GM18520 (cell line): ENCODE data around the gene TNMD.
A peak's percentile ranks its signal among the peaks of the same experiment; 100 is the strongest.
"Not testable (repeated sequence)": the region's sequence is repeated elsewhere in the genome, so short reads cannot be mapped to it uniquely, and the experiment has no call there.

Experiments used
- ATAC-seq: cut with Tn5 transposase; IDR thresholded peaks from one replicate; pipeline ENCODE4 v1.9.1; 2021; ENCODE audit not compliant: unreplicated experiment

Gene TNMD

DNA sequence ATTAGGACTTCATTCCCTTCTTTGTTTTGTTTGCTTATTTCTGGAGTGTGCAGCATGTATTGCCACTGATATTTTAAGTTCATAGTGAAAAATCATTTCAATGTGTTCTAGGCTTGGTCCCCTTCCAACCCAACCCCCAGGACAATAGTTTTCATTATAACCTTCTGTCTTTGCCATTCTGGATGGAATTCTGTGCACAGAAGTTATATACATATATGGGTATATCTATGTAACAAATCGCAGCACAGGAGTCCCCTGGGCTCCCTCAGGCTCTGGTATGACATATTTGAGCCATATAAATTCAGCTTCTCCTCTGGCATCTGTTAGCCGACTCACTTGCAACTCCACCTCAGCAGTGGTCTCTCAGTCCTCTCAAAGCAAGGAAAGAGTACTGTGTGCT is at the start of gene TNMD:
Gene TNMD (plus strand): TSS at position 326 of the 400 bp plus-strand sequence. CDS start 83 bp downstream, outside the sequence.
- no peak for ATAC-seq

- ATAC-seq, result not testable (repeated sequence)
These were observed 19.2 kb upstream of the TNMD start for GRCh38 chrX:100565534-100565933.

DNA sequence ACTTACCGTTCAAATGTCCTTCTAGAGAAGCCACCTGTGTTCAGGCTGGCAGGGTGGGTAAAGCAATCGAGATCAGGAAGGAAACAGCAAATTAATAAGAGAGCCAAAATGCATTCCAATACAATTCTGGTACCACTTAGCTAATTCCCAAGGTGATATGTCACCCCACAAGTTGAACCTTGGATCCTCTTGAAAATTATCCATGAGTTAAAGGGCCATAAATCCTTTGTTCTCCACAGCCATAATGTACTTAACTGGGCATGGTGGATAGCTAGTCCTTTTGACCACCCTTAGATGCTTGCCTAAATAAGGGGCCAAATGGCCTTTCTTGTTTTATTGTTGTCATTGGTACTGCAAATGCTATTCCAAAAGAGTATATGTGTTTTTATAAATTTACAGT is 2.0 kb downstream of the TNMD start:
- ATAC-seq, result no peak

DNA sequence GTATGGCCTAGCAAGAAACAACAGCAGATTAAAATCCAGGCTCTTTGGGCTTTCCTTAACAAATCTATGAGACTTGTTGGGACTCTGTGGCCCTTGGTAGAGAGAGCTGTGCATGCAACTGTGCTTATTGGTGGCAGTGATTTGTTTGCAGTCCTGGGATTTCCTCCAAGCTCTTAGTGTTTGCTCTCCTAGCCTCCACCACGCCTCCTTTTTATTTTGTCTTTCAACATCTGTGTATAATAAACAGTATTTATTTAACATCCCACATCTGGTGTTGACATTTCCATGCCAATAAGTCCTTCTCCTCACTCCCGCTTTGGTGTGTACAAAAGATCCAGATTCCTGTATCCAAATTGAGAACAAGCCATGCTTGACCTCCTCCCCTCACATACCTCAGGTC is 3.1 kb downstream of the TNMD start:
- ATAC-seq, result no peak

GRCh38 chrX:100591256-100592051 is 6.7 kb downstream of the TNMD start:
- no peak for ATAC-seq

DNA sequence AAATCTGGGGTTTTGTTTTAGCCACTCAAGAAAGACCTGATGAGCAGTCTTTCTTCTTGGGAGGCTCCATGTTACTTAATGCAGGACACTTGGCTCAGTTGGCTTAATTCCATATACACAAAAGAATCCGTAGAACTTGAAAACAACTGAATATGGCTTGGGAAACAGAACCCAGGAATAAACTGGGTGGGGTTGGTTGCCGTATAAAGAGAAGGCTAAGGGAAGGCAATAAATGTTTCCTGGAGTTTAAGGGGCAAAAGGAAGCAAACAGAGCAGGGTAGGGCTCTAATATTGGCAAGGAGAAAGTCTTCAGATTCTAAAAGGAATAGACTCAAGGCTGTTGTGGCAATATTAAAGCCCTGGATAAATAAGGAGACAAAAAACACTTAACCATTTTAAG is 8.4 kb downstream of the TNMD start:
- ATAC-seq, result no peak

- ATAC-seq, result no peak
These were observed 8.8 kb downstream of the TNMD start for GRCh38 chrX:100593581-100593980.

DNA sequence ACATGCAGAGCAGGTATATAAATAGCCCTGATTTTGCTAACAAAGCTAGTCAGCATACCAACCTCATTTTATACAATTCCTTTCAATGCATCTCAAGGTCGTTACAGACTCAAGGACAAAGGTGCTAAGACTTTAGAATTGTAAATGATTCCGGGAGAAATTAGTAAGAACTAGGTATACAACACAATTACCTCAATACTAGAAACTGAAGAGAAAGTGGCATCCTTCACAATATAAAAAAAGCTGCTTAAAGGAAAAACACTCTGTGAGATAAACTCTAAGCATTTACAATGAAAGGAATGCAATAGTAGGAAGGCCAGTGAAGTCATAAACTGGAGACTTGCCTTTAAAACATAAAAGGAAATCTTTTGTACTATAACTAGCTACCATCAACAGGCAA is 11.9 kb downstream of the TNMD start:
- no peak for ATAC-seq

DNA sequence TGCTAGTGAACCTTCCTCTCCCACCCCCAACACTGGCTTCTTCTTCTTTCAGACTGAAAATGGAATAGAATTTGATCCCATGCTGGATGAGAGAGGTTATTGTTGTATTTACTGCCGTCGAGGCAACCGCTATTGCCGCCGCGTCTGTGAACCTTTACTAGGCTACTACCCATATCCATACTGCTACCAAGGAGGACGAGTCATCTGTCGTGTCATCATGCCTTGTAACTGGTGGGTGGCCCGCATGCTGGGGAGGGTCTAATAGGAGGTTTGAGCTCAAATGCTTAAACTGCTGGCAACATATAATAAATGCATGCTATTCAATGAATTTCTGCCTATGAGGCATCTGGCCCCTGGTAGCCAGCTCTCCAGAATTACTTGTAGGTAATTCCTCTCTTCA is 14.7 kb downstream of the TNMD start:
- ATAC-seq, result no peak

GRCh38 chrX:100600340-100600739 is 15.6 kb downstream of the TNMD start:
- ATAC-seq, result no peak

DNA sequence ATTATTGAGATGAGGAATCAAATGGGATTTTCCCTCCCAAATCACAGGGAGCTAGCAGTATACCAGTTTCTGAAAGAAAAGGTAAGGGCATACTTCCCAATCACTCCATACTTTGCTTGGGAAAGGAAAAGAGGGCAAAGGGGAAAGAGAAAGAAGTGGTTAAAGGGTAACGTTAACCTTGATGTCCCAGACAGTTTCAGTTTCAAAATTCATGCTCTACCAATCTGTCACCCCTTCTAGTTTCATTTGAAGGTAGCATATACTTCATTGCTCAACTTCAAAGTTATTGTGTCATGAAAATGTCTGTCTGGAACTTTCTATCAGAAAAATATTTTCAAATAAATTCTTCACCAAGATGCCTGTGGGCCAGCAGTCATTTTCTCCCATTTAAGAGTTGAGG is 16.0 kb downstream of the TNMD start:
- peak; percentile 80 for ATAC-seq

DNA sequence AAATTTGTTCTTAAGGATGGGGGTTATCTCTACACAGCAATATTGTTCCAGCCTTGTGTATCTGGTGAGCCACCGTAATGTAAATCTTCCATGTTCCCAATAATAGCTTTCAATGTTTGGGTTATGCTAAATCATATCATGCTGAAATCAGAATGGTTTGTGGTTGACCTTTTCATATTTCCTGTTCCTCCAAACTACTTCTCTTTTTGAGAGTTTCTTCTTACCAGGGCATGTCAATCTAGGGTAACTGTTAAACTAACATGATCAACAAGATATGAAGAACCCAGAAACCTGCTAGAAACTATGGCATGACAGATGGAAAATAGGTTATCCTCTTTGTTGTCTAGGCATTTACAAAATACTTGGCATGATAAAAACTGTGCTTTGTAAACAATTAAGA is 22.0 kb downstream of the TNMD start:
- no peak for ATAC-seq

DNA sequence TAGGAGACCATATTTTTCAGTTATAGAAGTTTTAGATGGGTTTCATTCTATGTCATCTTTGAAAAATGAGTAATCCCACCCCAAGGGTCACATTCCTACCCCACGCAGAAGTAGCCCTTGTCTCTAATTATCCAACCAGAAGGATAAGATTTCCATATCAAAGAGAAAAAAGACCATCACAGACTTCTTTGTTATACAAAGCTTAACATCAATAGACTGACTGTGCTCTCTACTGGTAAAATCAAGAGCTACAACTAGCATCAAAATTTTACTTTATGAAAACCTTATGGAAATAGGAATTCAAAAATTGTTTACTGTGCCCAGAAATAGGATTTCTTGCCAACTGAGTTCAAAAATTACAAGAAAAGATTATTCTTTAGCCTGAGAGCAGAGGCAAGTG is 24.9 kb downstream of the TNMD start:
- ATAC-seq, result no peak

GRCh38 chrX:100611951-100612350 is 27.2 kb downstream of the TNMD start:
- ATAC-seq, result no peak

DNA sequence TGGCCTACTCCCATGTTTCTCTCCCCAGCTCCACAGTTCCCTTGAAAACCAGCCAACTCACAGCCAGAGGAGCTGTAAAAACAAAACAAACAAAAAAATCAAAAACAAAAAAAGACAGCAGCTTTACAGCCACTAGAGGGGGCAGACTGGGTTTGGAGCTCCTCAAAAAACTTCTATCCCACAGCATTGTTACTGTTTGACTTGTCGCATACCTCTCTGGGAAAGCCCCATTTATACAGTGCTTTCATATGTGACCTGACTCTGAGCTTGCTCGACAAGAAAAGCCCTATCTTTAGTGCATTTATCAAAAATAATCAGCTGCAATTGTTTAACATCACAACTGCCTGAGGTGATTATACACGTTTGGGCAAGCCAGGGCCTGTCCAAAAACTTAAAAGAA is 30.3 kb downstream of the TNMD start:
- peak; percentile 99 for ATAC-seq

- ATAC-seq, result no peak
These were observed 38.3 kb downstream of the TNMD start for GRCh38 chrX:100623001-100623400.

GRCh38 chrX:100625985-100626491 is 41.3 kb downstream of the TNMD start:
- ATAC-seq, result peak; percentile 82

DNA sequence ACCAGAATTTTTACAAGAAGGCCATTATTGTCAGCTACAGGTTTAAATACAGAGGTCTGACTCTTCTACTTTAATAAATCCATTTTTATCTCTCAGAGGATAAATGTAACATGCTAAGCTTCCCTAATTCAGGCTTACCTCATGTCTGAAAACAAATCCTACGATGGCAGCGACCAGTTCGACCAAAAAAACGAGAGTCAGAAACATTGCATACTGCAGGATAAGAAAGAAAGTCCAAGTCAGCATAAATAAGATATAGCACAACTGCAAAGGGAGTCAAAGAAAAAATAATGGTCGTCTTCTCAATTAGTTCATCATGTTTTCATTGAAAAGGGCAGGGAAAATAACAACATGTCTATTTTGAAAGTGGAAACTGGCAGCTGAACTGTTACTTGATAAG is 50.3 kb downstream of the TNMD start:
- no peak for ATAC-seq

DNA sequence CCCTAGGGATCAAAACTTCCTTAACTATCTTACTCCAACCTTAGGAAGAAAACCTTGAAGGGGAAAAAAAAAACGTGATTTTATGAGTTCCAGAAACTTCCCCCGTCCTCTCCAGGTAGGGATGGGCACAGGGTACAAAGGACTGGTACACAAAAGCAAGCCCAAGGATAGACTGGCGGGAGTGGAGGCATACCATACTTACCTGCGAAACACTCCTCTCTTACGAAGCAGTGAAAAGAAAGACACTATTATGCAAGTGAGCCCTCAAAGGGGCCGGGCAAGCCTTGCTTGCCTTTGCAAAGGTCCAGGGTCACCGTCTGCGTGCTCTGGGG is 51.2 kb downstream of the TNMD start:
- ATAC-seq, result no peak

DNA sequence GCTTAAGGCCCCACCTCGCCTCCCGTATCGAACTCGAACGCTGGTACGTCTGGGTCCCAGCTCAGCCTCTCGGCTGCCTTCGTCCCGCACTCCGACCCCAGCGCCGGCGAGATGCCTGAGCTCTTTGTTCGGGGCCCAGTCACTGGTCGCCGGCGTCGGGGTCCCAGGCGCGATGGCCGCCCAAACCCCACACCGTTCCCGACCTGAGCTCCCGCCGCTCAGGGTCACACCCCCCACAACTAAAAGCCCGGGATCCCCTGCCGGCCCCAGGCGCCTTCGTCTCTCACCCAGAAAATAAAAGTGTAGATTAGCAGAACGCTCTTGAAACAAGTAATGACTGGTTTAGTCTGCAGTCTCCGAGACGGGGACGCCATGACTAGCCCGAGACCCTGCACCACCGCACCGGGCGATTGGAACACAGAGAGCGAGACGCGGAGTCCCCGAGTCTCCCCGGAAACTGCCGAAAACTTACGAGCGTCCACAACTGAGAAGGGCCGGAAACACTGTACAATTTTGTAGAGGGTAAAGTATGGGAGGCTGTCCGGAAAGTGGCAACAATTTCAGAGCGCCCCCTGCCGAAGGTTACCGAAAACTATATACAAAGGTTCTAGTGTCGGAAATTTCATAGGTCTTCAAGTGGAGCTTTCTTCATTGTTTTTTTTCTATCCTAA is 51.7 kb downstream of the TNMD start, which contains the start of gene TSPAN6:
Gene TSPAN6 (minus strand): TSS at position 486 of the 671 bp plus-strand sequence. CDS start 112 bp downstream, at position 374.
- peak; percentile 82 for ATAC-seq

- no peak for ATAC-seq
These were observed 57.6 kb downstream of the TNMD start for GRCh38 chrX:100642290-100642689.

DNA sequence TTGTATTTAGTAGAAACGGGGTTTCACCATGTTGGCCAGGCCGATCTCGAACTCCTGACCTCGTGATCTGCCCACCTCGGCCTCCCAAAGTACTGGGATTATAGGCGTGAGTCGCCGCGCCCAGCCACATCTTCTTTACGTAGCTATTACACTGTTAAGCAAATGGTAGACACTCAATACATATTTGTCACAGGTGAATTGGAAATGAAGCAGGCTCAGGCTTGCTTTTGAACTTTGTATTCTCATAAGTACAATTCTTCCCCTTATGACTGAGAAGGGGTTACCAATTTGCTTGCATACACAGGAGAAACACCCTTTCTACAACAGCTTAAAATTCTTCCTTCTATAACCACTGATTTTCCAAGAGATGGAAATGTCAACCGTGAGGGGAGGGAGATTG is 58.5 kb downstream of the TNMD start:
- no peak for ATAC-seq
